Right lobe of liver (tissue), 4 donors: Measurements from ENCODE around the gene BOLA2B.
"Not testable (repeated sequence)": the region's sequence is repeated elsewhere in the genome, so short reads cannot be mapped to it uniquely, and the experiment has no call there.

Source experiments
- POLR2A ChIP-seq: fragments of 450-650 bp; IDR thresholded peaks from one replicate; pipeline ENCODE4 v1.6.1; 2017; ENCODE audit warnings: antibody characterized with exemption, mild to moderate bottlenecking
- TF ChIP-seq, protein P1 (sequence below), 4 donors: fragments of 200-600 bp in 3 of 4; fragments of 450-650 bp in 1 of 4; IDR thresholded peaks; one replicate each; pipeline versions ENCODE4 v1.5.1 to v1.8.0; 2016 to 2022; ENCODE audit warnings: antibody characterized with exemption in 4 of 4, mild to moderate bottlenecking in 2 of 4
- donor health status: DM: no; HTN: no; CAD: no.
- donor health status: DM: no; HTN: no; CAD: no.
- donor health status: DM: no; HTN: yes; CAD: no.

- TF ChIP-seq, protein P1, sequence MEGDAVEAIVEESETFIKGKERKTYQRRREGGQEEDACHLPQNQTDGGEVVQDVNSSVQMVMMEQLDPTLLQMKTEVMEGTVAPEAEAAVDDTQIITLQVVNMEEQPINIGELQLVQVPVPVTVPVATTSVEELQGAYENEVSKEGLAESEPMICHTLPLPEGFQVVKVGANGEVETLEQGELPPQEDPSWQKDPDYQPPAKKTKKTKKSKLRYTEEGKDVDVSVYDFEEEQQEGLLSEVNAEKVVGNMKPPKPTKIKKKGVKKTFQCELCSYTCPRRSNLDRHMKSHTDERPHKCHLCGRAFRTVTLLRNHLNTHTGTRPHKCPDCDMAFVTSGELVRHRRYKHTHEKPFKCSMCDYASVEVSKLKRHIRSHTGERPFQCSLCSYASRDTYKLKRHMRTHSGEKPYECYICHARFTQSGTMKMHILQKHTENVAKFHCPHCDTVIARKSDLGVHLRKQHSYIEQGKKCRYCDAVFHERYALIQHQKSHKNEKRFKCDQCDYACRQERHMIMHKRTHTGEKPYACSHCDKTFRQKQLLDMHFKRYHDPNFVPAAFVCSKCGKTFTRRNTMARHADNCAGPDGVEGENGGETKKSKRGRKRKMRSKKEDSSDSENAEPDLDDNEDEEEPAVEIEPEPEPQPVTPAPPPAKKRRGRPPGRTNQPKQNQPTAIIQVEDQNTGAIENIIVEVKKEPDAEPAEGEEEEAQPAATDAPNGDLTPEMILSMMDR (IDR thresholded peaks at IDR 0.05): not testable (repeated sequence)
- TF ChIP-seq POLR2A: not testable (repeated sequence)
Measured at GRCh38 chr16:30193098-30193497, 368 bp downstream of the BOLA2B start.
